GM18858 (cell line): Measurements from ENCODE around the gene MYOG.

Source experiments
- ATAC-seq: cut with Tn5 transposase; IDR thresholded peaks from one replicate; pipeline ENCODE4 v1.9.1; 2021; ENCODE audit not compliant: unreplicated experiment

The MYOG gene

DNA sequence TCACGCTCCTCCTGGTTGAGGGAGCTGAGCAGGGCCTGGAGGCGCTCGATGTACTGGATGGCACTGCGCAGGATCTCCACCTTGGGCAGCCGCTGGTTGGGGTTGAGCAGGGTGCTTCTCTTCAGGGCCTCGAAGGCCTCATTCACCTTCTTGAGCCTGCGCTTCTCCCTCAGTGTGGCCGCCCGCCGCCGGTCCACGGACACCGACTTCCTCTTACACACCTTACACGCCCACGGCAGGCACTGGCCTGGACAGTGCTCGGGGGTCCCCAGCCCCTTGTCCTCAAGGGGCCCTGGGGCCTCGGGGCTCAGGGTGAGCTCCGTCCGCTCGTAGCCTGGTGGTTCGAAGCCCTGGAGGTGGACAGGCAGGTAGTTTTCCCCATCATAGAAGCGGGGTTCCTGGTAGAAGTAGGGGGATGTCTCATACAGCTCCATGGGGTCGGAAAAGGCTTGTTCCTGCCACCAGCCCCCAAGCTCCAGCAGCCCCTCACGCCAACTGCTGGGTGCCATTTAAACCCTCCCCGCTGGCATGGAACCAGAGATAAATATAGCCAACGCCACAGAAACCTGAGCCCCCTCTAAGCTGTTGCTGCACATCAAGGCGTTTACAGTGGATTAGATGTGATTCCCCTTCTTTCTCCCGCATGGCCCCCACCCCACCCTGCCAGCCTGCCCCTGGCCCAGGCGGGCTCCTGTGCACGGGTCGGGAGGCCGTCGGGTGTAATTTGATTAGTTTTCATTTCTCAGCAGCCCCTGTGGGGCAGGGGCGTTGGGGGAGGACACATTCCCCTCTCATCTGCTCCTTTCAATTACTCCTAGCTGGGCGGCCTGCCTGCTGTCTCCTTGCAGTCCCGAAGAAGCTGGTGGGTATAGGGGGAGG is at the start of gene MYOG:
MYOG (minus strand) TSS at position 485 of the 879 bp plus-strand sequence; CDS start at position 434, 51 bp downstream.
- ATAC-seq: no peak

DNA sequence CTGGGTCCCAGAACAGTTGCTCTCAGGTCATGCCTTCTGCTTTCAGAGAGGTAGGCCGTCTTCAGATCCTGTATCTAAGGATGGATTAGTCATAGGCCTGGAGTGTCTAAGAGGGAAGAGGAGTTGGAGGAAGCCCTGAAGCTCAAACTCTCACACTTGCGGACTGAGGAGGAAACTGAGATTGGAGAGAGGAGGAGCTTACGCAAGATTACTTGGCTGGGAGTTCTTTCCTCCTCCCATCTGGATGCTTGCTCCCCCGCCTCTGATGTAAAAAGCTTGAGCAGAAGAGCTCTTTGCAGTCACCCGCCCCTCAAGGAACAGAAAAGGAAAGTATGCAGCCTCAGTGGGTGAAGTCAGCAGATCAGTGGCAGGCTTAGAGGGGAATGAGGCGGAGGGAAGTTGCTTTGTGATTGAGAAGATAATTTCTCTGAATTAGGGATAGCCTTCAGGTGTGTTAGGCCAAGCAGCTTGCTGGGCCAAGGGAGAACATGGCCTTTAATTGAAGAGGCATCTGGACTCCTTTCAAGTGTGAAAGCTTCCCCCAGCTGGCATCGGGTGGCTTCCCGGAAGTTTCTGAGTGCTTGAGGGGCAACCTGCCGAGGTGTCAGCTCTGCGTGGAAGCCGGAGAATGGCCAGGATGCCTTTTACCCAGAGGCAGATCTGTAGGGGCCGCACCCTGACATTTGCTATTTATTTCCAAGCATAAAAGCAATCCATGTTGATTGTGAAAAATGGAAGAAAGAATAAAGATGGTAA is 48.3 kb upstream of the MYOG start:
- no peak for ATAC-seq

DNA sequence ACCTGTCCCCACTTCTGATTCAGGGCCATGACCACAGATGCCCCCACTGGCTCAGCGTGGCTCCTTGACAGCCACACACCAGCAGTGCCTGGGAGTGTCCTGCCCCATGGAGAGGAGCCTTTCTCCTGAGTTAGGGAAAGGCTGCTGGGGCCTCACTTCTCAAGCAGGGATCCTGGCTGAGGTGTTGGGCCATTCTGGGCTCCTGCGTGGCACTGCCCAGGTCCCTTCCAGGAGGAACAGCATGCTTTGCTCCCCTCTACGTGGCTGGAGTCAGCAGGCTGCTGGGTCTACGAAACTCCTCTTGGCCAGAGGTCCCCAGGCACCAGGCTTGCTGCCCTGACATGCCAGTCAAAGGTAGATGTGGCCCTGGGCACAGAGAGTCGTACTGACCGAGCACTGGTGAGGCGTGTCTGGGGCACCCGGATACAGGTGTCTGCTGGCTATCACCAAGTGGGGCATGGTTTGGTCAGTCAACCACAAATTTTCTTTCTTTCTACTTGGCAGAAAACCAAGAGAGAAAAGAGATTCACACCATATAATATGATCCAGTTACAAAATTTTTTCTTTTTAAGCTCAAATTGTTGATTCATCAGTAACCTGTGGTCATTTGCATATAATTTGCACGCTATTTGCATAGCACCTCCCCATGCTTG is 45.9 kb upstream of the MYOG start:
- no peak for ATAC-seq

DNA sequence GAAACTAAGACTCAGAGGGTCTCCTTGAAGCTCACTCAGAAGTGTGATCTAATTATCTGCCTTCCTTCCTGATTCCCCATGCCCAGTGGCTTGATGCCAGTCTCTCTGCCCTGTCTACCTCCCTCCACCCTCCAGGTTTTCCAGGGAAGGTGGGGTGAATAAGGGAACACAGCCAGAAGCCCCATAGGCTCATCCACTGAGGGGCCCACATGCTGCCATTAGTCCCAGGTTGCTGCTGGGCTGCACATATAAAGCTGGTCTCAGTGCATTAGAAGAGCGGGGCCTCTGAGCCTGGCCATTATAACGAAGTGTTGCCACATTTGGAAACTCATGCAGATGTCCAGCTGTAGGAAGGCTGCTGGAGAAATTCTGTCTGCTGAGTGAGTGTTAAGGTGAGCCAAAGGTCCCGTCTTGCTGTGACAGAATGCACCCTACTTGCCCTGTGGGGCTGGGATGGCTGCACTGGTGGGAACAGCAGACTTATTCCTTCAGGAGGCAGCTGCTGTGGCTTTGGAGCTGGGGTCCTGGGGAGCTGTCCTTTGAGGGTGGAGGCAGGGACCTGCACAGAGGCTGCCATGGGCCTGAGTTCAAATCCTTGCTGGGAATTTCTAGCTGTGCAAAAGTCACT is 44.7 kb upstream of the MYOG start:
- ATAC-seq: no peak

DNA sequence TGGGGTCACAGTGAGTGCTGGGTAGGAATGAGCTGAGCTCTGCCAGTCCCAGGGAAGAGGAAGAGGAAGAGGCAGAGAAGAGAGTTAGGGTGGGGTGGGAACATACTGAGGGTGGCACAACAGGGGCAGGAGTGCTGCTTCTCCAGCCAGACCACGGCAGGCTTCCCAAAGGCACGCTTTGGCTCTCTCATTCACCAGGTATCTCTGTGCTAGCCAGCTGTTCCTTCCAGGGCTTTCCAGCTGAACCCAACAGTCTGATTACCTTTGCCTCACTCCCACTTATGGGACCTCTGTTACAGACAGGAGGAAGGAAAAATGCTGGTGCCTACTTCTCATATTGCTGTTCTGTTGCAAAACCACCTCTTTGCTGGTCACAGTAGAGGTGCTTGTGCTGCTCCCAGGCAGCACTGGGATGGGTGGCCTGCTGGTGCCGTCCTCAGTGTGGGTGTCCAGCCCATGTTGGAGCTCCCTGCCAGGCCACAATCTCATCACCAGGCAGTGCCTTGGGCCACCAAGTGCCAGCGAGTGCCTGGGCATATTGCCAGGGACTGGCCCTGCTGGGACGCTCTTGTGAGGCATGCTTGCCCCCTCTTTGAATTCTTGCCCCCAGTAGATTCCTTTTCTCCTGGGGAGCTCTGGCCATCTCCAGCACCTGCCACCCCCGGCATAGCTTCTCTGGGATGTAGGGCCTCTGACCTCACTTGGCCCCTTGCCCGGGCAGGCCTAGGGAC is 43.9 kb upstream of the MYOG start:
- no peak for ATAC-seq

DNA sequence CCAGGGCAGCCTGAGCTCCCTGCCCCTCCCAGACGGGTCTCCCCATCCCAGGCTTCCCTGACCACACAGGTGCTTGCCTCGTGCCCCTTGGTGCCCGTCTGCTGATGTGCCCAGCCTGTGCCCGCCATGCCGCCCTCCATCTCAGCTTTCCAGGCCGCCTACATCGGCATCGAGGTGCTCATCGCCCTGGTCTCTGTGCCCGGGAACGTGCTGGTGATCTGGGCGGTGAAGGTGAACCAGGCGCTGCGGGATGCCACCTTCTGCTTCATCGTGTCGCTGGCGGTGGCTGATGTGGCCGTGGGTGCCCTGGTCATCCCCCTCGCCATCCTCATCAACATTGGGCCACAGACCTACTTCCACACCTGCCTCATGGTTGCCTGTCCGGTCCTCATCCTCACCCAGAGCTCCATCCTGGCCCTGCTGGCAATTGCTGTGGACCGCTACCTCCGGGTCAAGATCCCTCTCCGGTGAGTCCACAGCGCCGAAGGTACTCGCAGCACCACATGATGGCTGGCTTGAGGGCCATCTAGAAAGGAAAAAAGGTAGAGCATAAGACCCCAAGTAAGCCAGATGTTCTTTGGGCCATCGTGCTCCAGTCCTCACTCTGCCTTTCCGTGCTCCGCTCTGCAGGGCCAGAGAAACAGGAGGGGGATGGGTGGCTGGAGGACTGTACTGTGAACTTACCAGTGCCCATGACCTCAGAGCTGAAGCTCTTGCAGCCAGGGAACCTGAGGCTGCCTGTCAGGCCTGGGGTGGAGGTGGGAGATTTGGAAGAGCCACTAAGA is 43.1 kb upstream of the MYOG start:
- no peak for ATAC-seq

DNA sequence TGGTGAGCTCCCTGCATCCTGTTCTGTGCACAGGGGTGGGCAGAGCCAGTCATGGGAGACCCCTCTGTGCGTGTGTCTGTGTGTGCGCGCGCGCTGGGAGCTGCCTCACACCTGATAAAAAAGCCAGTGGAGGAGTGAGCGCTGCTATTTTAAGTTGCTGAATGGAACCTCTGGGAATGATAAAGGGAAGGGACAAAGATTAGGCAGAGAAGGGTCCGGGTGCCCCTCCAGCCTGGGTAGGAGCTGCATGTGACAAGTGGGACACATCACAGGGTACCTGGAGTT is 42.6 kb upstream of the MYOG start:
- ATAC-seq: no peak

DNA sequence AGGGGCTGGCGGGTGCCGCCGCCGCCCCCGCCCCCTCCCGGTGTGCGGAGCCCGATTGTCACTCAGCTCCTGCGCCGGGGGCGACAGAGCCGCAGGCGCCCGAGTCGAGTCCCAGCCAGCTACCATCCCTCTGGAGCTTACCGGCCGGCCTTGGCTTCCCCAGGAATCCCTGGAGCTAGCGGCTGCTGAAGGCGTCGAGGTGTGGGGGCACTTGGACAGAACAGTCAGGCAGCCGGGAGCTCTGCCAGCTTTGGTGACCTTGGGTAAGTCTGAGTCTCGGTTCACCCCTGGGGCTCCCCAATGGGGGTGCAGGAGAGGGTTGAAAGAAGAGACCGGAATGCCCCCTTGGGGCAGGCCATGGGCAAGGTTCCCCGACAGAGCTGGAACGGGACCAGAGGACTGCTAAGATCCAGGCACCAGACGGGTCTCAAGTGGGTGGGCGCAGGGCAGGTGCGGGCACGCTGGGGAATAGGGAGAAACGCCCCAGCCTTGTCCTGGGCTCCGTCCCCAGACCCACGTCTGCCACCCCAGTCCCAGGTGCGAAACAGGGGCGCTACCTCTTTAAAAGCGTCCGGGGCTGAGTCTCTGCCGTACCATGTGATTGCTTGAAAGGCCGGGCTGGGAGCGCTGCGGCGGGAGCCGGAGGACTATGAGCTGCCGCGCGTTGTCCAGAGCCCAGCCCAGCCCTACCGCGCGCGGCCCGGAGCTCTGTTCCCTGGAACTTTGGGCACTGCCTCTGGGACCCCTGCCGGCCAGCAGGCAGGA is 42.0 kb upstream of the MYOG start, which contains the start of gene ADORA1:
ADORA1 (plus strand) TSS at position 61 of the 765 bp plus-strand sequence. CDS start 1,116 bp downstream, outside the sequence.
- no peak for ATAC-seq

DNA sequence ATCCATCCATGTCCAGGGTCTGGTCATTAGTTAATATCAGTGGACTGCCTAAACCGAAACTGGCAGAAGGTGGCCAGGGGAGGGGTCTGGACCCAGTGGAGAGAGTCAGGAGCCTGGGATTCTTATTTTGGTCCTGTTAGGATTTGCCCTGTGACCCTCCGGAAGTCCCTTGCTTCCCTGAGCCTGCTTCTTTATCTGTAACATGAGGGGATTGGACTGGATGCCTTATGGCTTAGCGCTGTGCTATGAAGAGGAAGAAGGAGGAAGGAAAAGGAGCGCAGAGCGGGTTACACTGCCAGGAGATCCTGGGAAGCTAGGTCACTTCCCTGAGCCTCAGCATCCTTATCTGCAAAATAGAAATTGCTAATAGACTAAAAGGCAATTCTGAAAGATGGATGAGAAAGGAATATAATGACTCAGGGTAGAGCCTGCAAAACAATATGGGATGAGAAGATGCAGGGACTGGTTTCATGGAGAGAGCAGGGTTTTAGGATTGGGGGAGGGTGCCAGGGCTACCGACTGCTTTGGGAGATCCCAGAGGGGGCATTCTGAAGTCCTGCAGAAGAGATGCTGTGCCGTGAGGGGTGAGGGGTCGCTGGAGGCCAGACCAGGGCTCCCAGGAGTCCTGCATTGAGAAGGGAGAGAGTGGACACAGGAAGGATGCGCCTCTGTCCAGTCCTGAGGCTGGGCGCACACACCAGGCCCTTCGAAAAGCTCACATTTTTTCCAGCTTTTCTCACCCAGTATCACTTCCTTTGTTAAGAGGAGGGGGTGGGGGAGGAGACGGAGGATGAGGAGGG is 41.3 kb upstream of the MYOG start:
- no peak for ATAC-seq

DNA sequence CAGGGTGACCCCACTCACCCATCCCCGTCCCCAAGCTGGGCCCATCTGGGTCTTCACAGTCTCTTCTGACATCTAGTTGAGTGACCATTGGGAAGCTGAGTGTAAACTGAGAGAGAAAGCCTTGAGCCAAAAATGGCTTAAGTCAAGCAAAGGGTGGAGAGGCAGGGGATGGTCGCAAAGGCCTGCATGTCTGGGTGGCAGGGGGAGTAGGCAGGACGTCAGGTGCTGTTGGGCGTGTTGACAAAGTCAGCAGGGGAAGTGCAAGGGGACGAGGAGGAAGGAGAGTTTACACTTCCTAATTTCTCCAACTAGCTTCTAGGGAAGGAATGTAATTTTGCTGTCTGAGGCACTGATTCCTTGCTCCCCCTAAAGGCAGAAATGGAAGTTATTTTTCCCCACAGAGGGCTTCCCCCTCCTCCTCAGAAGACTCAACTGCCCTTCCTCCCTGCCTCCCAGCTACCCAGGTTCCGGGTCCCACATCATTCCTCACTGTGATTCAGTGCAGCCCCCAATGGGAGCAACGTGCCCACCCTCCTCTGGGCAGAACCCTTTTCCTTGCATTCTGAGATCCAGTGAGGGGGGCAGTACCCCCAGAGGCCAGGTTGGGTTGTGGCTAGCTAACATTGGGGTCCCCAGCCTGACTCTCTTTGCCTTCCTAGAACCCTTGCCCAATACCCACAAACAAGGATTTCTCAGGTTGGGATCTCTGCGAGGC is 40.5 kb upstream of the MYOG start:
- ATAC-seq: no peak

DNA sequence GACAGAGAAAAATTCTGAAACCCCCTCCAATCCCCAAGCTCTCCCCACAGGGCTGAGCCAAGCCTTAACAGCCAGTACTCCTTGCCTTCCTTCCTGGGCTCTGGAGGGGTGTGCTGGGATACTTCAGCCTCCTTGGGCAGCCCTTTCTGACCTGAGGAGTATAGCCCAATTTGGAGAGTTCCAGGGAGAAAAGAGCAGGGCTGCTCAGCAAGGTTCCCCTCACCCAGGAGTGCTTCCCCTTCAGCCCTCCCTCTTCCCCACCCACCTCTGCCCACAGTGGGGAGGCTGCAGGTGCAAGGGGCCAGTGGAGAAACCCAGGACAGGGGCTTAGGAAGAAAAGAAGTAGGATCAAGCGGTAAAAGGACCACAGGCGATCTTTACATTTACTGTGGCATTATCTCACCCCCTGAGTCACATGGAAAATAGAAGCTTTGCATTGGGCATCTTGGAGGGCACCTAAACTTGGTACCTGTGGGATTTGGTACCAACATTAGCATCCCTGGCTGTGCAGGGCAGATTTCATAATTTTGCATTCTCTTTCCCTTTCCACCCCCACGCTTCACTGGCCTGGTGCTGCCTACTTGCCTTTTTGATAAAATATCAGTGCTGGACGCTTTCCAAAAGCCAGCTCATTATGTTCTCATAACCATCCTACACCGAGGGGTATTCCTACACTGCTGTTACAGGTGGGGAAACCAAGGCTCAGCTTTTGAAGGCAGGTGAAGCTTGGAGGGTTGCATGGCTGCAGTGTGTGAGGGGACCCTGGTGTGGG is 38.9 kb upstream of the MYOG start:
- ATAC-seq: no peak

DNA sequence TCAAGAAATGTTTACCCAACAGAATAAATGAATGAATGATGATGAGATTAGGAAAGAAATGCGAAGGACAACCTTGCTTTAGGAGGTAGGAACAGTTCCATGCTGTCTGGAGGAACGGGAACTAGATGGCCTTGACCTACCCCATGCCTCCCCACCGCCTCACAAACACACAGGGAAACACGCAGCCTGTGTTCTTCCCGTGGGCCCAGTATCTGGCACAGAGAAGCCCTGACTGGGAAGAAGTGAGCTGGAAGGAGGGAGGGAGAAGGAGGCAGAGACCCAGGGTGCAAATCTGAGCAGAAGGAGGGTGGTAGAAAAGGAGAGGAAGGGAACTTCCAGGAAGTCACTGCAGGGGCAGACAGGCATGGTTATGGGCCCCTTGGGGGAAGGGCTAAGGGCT is 38.2 kb upstream of the MYOG start:
- ATAC-seq: no peak

DNA sequence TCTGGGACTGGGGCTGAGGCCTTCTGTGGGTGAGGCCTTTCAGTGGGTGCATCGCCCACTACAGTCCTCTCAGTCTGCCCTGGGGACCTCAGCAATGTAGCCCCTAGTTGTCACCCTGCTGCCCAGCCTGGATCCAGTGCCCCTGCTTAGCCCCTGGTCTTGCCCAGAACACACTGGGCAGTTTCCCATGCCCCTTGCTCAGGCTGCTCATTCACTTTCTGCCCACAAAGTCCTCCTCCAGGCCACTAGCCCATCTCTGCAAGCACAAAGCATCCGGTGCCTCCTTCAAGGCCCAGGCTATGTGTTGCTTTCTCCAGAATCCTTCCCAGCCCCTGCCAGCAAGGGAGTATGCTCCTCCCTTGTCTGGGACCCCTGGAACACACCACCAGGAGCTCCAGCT is 36.3 kb upstream of the MYOG start:
- no peak for ATAC-seq

DNA sequence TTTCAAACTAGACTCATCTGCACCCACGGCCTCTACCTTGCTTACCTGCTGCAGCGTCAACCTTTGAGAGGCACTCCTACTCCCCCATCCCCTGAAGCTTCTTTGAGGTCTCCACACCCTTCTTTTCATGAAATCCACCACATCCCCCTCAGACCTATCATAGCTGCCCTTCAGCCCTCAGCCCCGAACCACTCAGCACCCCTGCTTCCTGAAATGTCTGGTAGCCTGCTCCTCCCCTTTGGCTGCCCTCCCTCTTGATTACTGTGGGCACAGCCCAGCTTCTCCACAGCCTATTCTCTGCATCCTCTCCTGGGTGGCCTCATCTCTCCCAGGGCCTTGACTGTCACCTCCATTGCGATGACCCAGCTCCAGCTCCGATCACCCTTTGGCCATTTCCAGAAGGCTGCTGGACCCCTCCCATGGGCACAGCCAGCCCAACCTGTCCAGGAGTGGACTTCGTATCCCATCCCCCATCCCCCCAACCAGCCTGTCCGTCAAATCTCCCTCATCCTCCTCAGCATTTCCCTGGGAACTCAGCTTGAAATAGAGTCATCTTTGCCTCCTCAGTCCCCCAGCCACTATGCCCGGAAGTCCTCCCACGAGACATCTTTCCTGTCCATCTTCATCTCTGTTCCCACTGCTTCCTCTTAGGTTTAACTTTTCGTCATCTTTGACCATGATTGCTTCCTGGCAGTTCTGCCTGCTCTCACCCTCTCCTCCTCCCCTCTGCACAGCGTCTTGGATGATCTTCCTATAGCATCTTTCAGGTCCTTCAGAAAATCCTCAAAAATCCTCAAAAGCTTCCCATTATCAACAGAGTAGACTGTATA is 35.6 kb upstream of the MYOG start:
- ATAC-seq: no peak

DNA sequence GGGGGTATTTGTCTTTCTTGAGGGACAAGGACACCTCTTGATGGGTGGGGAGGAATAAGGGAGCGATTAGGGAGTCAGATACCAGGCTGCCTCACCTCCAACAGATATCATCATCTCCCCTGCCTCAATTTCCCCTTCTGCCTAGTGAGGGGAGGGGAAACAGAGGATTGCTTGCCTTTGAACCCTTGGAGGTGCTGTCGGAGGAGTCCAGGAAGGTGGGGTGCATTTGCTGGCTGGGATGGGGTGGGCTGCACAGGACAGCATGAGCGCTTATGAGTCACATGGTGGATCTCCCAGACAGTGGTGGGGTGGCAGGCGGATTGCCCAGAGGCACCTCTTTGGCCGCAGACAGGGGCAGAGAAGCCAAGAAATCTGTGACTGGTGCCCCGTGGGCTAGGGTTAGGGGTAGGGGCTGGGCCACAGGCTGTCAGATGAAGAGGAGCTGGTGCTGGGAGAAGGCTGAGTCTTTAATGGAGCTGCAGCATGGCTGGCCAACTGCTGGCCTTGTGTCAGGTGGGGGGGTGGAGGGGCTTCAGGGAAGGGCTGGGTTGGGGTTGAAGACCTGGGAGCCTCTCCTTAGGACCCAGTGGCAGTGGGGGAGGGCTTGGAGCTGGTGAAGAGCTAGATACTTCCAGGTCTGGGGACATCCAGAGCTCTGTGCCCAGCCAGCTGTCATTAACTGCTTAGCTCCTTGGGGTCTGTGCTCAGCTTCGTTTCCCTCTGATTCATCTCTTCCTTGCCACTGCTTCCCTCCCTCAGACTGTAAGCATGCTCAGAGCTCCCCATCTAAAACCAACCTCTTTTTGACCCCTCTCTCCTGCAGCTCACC is 34.7 kb upstream of the MYOG start:
- no peak for ATAC-seq
